Uterus (tissue), 4 donors: ENCODE data around the gene CCDC91. TPM values are rescaled to one million over a fixed set of nuclear protein-coding genes. Genes with fewer than 3 reads are reported as not detected.

Source experiments
- DNase-seq, 2 donors: peaks; one replicate each; pipeline ENCODE4 v3.0.0-alpha.2; 2019 to 2020
- H3K27ac ChIP-seq, 2 donors: fragments of 200-600 bp; sonication (generic); 1 replicate in 1 of 2; 2 replicates in 1 of 2; pipeline ENCODE4 v1.5.1; 2016 to 2018
- H3K27me3 ChIP-seq, 2 donors: fragments of 200-600 bp; sonication (generic); one replicate each; pipeline ENCODE4 v1.5.1; 2018 to 2019; ENCODE audit warnings: control low read depth in 1 of 2
- H3K36me3 ChIP-seq, 2 donors: fragments of 200-600 bp; sonication (generic); one replicate each; pipeline ENCODE4 v1.5.1; 2019; ENCODE audit warnings: control low read depth in 1 of 2
- H3K4me1 ChIP-seq, 2 donors: fragments of 200-600 bp; sonication (generic); one replicate each; pipeline ENCODE4 v1.5.1; 2018 to 2019; ENCODE audit warnings: control low read depth in 1 of 2
- H3K4me3 ChIP-seq, 2 donors: fragments of 200-600 bp; sonication (generic); 1 replicate in 1 of 2; 2 replicates in 1 of 2; pipeline ENCODE4 v1.5.1; 2018 to 2019; ENCODE audit warnings: mild to moderate bottlenecking in 1 of 2
- H3K9me3 ChIP-seq, 2 donors: fragments of 200-600 bp; sonication (generic); one replicate each; pipeline ENCODE4 v1.5.1; 2019; ENCODE audit warnings: control low read depth in 1 of 2
- CTCF ChIP-seq, 4 experiments: fragments of 200-600 bp in 2 of 4; fragments of 450-650 bp in 2 of 4; sonication (generic) in 2 of 4; IDR thresholded peaks; one replicate each; pipeline ENCODE4 v1.5.1; 2016 to 2019; ENCODE audit warnings: antibody characterized with exemption in 4 of 4, mild to moderate bottlenecking in 2 of 4, moderate library complexity in 1 of 4
- POLR2A ChIP-seq, 2 donors: fragments of 450-650 bp; IDR thresholded peaks; one replicate each; pipeline ENCODE4 v1.6.1; 2016; ENCODE audit warnings: antibody characterized with exemption in 2 of 2, mild to moderate bottlenecking in 1 of 2, moderate library complexity in 1 of 2
- intact Hi-C: fragments of 100-400 bp; cut with DNase I; formaldehyde crosslinking; loops from one replicate; pipeline ENCODE4 v1.15.1; 2023; ENCODE audit warnings: low total_unique reads
- total RNA-seq, 4 donors: library from RNA; depleted of rRNA in 3 of 4; stranded (reverse); fragments of >200 nt in 3 of 4; gene quantifications; one replicate each; pipeline versions ENCODE4 v1.1.0 to v1.2.4, GENCODE V29; 2014 to 2023
- donor health status: DM: yes; HTN: yes; CAD: no.

The CCDC91 gene
- total RNA-seq, 4 donors from 2014 or later, result 24.7 to 49.7 (median 41.0) TPM

GRCh38 chr12:28582672-28583376 is 392.6 kb downstream of the CCDC91 start:
- intact Hi-C loops, result no loop called here
- no peak for TF ChIP-seq POLR2A (IDR thresholded peaks at IDR 0.05)
- no peak for TF ChIP-seq CTCF (IDR thresholded peaks at IDR 0.05)
- Histone ChIP-seq H3K36me3 (no peaks in the 10 kb centered on the region), H3K27ac (no peak overlapping the region), H3K4me3 (no peak overlapping the region), H3K9me3 (no peaks in the 10 kb centered on the region), H3K4me1 (no peaks in the 10 kb centered on the region), H3K27me3 (no peaks in the 10 kb centered on the region)
- DNase-seq, result no peak

DNA sequence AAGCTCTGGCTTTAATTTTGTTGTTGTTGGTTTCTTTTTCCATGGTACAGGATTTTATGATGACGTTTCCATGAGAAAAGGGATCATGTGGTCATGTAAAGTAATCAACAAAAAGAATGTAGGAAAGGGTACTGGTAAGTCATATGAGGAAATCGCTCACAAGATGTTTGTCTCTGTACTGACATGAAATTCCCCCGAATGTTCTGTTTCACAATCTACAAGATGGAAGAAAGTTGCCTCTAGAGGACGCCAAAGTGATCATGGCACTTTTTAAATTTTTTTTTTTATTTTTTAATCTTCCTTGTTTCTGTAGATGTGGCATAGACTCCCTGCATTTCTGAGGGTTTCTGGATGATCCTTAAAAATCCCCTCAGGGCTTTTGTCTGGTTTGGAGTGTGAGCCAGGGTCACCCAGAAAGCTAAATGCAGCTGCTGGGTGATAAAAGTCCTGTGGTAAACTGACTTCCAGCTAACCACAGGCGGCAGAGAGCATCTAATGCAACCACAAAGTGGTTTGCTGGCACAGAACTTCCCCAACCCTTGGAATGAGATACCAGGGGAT is 393.5 kb downstream of the CCDC91 start:
- DNase-seq, result no peak
- intact Hi-C loops, result no loop called here
- no peaks in the 10 kb centered on the region for H3K27me3 ChIP-seq
- H3K9me3 ChIP-seq, result no peaks in the 10 kb centered on the region
- H3K27ac ChIP-seq, result no peak overlapping the region
- TF ChIP-seq POLR2A (IDR thresholded peaks at IDR 0.05) (no peak), CTCF (IDR thresholded peaks at IDR 0.05) (no peak)
- no peak overlapping the region for H3K4me3 ChIP-seq
- no peaks in the 10 kb centered on the region for H3K36me3 ChIP-seq
- no peaks in the 10 kb centered on the region for H3K4me1 ChIP-seq

DNA sequence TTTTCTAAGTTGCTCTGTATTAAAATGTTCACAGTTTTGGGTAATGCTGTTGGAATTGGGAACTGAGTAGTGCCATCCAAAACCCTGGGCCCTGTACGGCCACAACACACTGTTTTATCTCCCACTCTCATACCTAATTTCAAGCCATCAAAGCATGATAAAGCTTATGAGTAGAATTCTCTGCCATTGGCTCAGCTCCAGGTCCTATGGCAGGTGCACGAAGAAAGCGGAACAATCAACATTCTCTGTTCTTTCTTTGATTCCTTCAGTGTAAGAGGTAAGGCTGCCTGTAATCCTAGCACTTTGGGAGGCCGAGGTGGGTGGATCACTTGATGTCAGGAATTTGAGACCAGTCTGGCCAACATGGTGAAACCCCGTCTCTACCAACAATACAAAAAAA is 394.9 kb downstream of the CCDC91 start:
- intact Hi-C loops, result no loop called here
- TF ChIP-seq CTCF (IDR thresholded peaks at IDR 0.05) (no peak), POLR2A (IDR thresholded peaks at IDR 0.05) (no peak)

GRCh38 chr12:28586481-28586880 is 396.2 kb downstream of the CCDC91 start:
- H3K27me3 ChIP-seq, result no peaks in the 10 kb centered on the region
- no peak for DNase-seq
- intact Hi-C loops, result no loop called here
- H3K4me3 ChIP-seq, result no peak overlapping the region
- H3K9me3 ChIP-seq, result no peaks in the 10 kb centered on the region
- H3K4me1 ChIP-seq, result no peaks in the 10 kb centered on the region
- H3K36me3 ChIP-seq, result no peaks in the 10 kb centered on the region
- TF ChIP-seq POLR2A (IDR thresholded peaks at IDR 0.05) (no peak), CTCF (IDR thresholded peaks at IDR 0.05) (no peak)
- no peak overlapping the region for H3K27ac ChIP-seq

More for the DNA sequence above, 394.9 kb downstream of the CCDC91 start:
- Histone ChIP-seq H3K27me3 (no peaks in the 10 kb centered on the region), H3K9me3 (no peaks in the 10 kb centered on the region), H3K36me3 (no peaks in the 10 kb centered on the region), H3K4me3 (no peak overlapping the region), H3K27ac (no peak overlapping the region), H3K4me1 (no peaks in the 10 kb centered on the region)
- no peak for DNase-seq

GRCh38 chr12:28591831-28592230 is 401.6 kb downstream of the CCDC91 start:
- Histone ChIP-seq H3K27me3 (no peaks in the 10 kb centered on the region), H3K4me1 (no peaks in the 10 kb centered on the region), H3K36me3 (no peaks in the 10 kb centered on the region), H3K4me3 (no peak overlapping the region), H3K9me3 (peaks cover 0 to 7% of the 10 kb centered on the region in 2 donors), H3K27ac (no peak overlapping the region)
- no peak for DNase-seq
- intact Hi-C loops, result no loop called here
- TF ChIP-seq CTCF (IDR thresholded peaks at IDR 0.05), result no peak
